WTC11 (cell line): Measurements from ENCODE around the gene SNX1. TPM values are rescaled to one million over a fixed set of nuclear protein-coding genes. Genes with fewer than 3 reads are reported as not detected.
A peak's percentile ranks its signal among the peaks of the same experiment; 100 is the strongest.

Experiments used
- ATAC-seq: fragments of 200-7000 bp; cut with Tn5 transposase; 2 replicates; pipeline ENCODE4 v1.10.0; 2021; ENCODE audit warnings: mild to moderate bottlenecking, moderate library complexity
- CTCF ChIA-PET: fragments of 300-600 bp; sonication (Branson Sonifier 250); formaldehyde crosslinking; loops from one replicate; lab custom pipeline; 2021; ENCODE audit warnings: antibody characterized with exemption; lab: Charles Lee
- POLR2A ChIA-PET: fragments of 350-600 bp; sonication (Branson Sonifier 250); formaldehyde crosslinking; loops from one replicate; lab custom pipeline; 2021; ENCODE audit warnings: antibody characterized with exemption; lab: Charles Lee
- DNase-seq: peaks from one replicate; pipeline ENCODE4 v3.0.0; 2021; ENCODE audit warnings: low spot score
- H3K27ac Mint-ChIP-seq: 2 replicates; pipeline ENCODE4 v1.8.0; 2021; ENCODE audit warnings: mixed read lengths
- H3K27me3 Mint-ChIP-seq: 2 replicates; pipeline ENCODE4 v1.8.0; 2021; ENCODE audit warnings: low read depth, mild to moderate bottlenecking, moderate library complexity, mixed read lengths
- H3K36me3 Mint-ChIP-seq: 2 replicates; pipeline ENCODE4 v1.8.0; 2021; ENCODE audit warnings: mixed read lengths
- H3K4me1 Mint-ChIP-seq: 2 replicates; pipeline ENCODE4 v1.8.0; 2022; ENCODE audit warnings: mixed read lengths
- H3K4me3 Mint-ChIP-seq: 2 replicates; pipeline ENCODE4 v1.8.0; 2021; ENCODE audit warnings: mild to moderate bottlenecking, moderate library complexity, mixed read lengths
- H3K9me3 Mint-ChIP-seq: 2 replicates; pipeline ENCODE4 v1.8.0; 2021; ENCODE audit warnings: mixed read lengths
- ARID4B ChIP-seq: sonication (generic); formaldehyde crosslinking; IDR thresholded peaks from 2 replicates; pipeline ENCODE4 v1.8.0; 2023; ENCODE audit warnings: missing genetic modification reagents, mild to moderate bottlenecking, borderline replicate concordance
- ATF2 ChIP-seq: sonication (generic); formaldehyde crosslinking; IDR thresholded peaks from 2 replicates; pipeline ENCODE4 v1.8.1; 2022; ENCODE audit warnings: low read depth, missing genetic modification reagents, borderline replicate concordance
- E2F1 ChIP-seq: sonication (generic); formaldehyde crosslinking; IDR thresholded peaks from 2 replicates; pipeline ENCODE4 v1.8.0; 2022; ENCODE audit warnings: mild to moderate bottlenecking, missing genetic modification reagents
- GRHL2 ChIP-seq: fragments of 250-450 bp; sonication (Bioruptor Pico); IDR thresholded peaks from 2 replicates; pipeline ENCODE4 v1.8.0; 2022; ENCODE audit warnings: mild to moderate bottlenecking, moderate library complexity; ENCODE audit not compliant: insufficient replicate concordance, severe bottlenecking
- IRF2 ChIP-seq: sonication (generic); formaldehyde crosslinking; IDR thresholded peaks from 2 replicates; pipeline ENCODE4 v1.8.0; 2022; ENCODE audit warnings: low read depth, missing genetic modification reagents, borderline replicate concordance
- KAT7 ChIP-seq: sonication (generic); formaldehyde crosslinking; IDR thresholded peaks from 2 replicates; pipeline ENCODE4 v1.8.1; 2023; ENCODE audit warnings: missing genetic modification reagents, mild to moderate bottlenecking, borderline replicate concordance
- MAX ChIP-seq: sonication (generic); formaldehyde crosslinking; IDR thresholded peaks from 2 replicates; pipeline ENCODE4 v1.8.0; 2022; ENCODE audit warnings: mild to moderate bottlenecking, missing genetic modification reagents
- MLX ChIP-seq: sonication (generic); formaldehyde crosslinking; IDR thresholded peaks from 2 replicates; pipeline ENCODE4 v1.8.1; 2023; ENCODE audit warnings: mild to moderate bottlenecking, missing genetic modification reagents, moderate library complexity
- NFYB ChIP-seq: sonication (generic); formaldehyde crosslinking; conservative IDR thresholded peaks from 2 replicates; pipeline ENCODE4 v1.8.0; 2022; ENCODE audit warnings: low read depth, missing genetic modification reagents
- NR1H2 ChIP-seq: sonication (generic); formaldehyde crosslinking; IDR thresholded peaks from 2 replicates; pipeline ENCODE4 v1.9.0; 2021; ENCODE audit warnings: mild to moderate bottlenecking, moderate library complexity, missing genetic modification reagents
- NR2C2 ChIP-seq: sonication (generic); formaldehyde crosslinking; IDR thresholded peaks from 2 replicates; pipeline ENCODE4 v1.8.0; 2022; ENCODE audit warnings: mild to moderate bottlenecking, missing genetic modification reagents
- SMAD4 ChIP-seq: sonication (generic); formaldehyde crosslinking; IDR thresholded peaks from 2 replicates; pipeline ENCODE4 v1.8.0; 2022; ENCODE audit warnings: mild to moderate bottlenecking, missing genetic modification reagents
- SP1 ChIP-seq: sonication (generic); formaldehyde crosslinking; conservative IDR thresholded peaks from 2 replicates; pipeline ENCODE4 v1.8.1; 2022; ENCODE audit warnings: missing genetic modification reagents
- TCF7 ChIP-seq: sonication (generic); formaldehyde crosslinking; IDR thresholded peaks from 2 replicates; pipeline ENCODE4 v1.8.0; 2022; ENCODE audit warnings: mild to moderate bottlenecking, low read depth, missing genetic modification reagents, moderate library complexity
- ZBTB43 ChIP-seq: sonication (generic); formaldehyde crosslinking; IDR thresholded peaks from 2 replicates; pipeline ENCODE4 v1.8.1; 2023; ENCODE audit warnings: mild to moderate bottlenecking, missing genetic modification reagents
- ZNF281 ChIP-seq: sonication (generic); formaldehyde crosslinking; IDR thresholded peaks from 2 replicates; pipeline ENCODE4 v1.8.0; 2023; ENCODE audit warnings: mild to moderate bottlenecking, missing genetic modification reagents
- ZNF512 ChIP-seq: sonication (generic); formaldehyde crosslinking; IDR thresholded peaks from 2 replicates; pipeline ENCODE4 v1.8.1; 2022; ENCODE audit warnings: missing genetic modification reagents, borderline replicate concordance
- ZNF671 ChIP-seq: fragments of 250-450 bp; sonication (Bioruptor Pico); IDR thresholded peaks from 2 replicates; pipeline ENCODE4 v1.8.0; 2021; ENCODE audit warnings: mild to moderate bottlenecking
- total RNA-seq: library from RNA; stranded (reverse); gene quantifications from 3 replicates; pipeline ENCODE4 v1.2.3, GENCODE V29; 2021

SNX1 gene
- total RNA-seq, 1 experiment from 2014 or later, result 65.7 TPM

- TF ChIP-seq ATF2 (CRISPR knock-in tag) (no peak), TCF7 (CRISPR knock-in tag) (no peak), ZNF512 (CRISPR knock-in tag) (no peak), NR1H2 (CRISPR knock-in tag) (no peak), E2F1 (CRISPR knock-in tag) (no peak; the same call in 1 of the 2 replicates), MAX (CRISPR knock-in tag) (peak; percentile 46; the same call in 1 of the 2 replicates), KAT7 (CRISPR knock-in tag) (0 out of 2 replicates have a peak, but pooled peaks have one; percentile 81), NFYB (CRISPR knock-in tag) (no peak), IRF2 (CRISPR knock-in tag) (no peak), NR2C2 (CRISPR knock-in tag) (no peak), ARID4B (peak; percentile 87), ZBTB43 (no peak)
These were observed at the start of gene SNX1 (continued) for GRCh38 chr15:64095795-64096667.

- H3K27me3 Mint-ChIP-seq, result peaks cover 51% of the 10 kb centered on the region
- ATAC-seq, result peak; percentile 88
- H3K36me3 Mint-ChIP-seq, result no peaks in the 10 kb centered on the region
- peaks cover 7% of the 10 kb centered on the region for H3K4me1 Mint-ChIP-seq
- CTCF ChIA-PET, result interaction anchor here (0.6 to 3.0 kb wide), 39 partner anchors 8 to 450 kb away, joined by 3 to 57 read pairs (median 5); partner anchors contain the start of genes CIAO2A and FBXL22
- no peak within 1 kb of the TSS for H3K27ac Mint-ChIP-seq
- POLR2A ChIA-PET, result interaction anchor here (1.7 kb wide), 1 partner anchor 10 kb away, joined by 3 read pairs; no protein-coding TSS in a partner anchor
- DNase-seq, result peak; percentile 73
- H3K4me3 Mint-ChIP-seq, result peak within 1 kb of the TSS; percentile 74
- no peaks in the 10 kb centered on the region for H3K9me3 Mint-ChIP-seq
- TF ChIP-seq MLX (no peak), SMAD4 (CRISPR knock-in tag) (no peak), SP1 (CRISPR knock-in tag) (0 out of 2 replicates have a peak, but pooled peaks have one; percentile 39), GRHL2 (no peak), ZNF671 (no peak), ZNF281 (CRISPR knock-in tag) (no peak)
These were observed 49.2 kb upstream of the SNX1 start, which contains the start of gene DAPK2 for GRCh38 chr15:64046421-64047153. Gene DAPK2, minus strand, starts transcription at chr15:64046485. Its CDS starts 6,224 bp downstream, at chr15:64040261.
